Measurements from ENCODE around the gene HES6.
"Not testable (repeated sequence)": the region's sequence is repeated elsewhere in the genome, so short reads cannot be mapped to it uniquely, and the experiment has no call there.

HES6 gene

DNA sequence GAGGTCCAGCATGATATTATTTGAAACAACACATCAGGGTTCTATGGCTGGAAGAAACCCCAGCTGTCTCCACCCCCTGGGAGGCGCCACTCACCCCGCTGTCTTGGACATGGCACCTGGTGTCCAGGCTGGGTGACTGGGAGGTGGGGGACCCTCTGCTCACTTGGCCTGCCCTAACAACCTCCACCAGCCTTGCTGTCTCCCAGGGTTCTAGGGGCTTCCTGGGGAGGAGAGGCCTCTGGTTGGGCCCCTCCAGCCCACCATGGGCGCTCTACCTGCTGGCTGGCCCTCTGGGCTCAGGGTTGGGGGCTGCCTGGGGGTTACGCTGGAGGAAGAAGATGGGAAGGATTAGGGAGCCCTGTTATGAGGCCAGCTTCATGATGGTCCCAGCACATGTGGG, 32.3 kb upstream of the HES6 start:
- DNase-seq (ENCODE audit: low spot score): no peak

DNA sequence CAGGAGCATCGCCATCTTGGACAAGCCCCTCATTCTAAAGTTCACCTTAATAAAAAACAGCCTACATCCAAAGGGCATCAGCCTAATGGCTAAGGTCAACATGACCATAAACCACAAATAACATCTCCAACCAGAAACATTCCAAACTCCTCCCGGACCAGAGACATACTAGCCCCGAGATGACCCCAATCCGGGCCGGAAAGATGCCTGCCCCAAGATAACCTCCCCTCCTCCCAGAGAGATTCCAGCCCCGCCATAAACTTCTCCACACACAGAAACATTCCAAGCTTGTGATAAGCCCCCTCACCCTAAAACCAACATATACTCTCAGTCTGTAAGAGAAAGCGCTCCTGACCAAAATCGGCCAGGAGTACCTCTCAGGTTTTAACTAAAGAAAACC, 31.8 kb upstream of the HES6 start:
- not testable (repeated sequence) for DNase-seq (ENCODE audit: low spot score)

DNA sequence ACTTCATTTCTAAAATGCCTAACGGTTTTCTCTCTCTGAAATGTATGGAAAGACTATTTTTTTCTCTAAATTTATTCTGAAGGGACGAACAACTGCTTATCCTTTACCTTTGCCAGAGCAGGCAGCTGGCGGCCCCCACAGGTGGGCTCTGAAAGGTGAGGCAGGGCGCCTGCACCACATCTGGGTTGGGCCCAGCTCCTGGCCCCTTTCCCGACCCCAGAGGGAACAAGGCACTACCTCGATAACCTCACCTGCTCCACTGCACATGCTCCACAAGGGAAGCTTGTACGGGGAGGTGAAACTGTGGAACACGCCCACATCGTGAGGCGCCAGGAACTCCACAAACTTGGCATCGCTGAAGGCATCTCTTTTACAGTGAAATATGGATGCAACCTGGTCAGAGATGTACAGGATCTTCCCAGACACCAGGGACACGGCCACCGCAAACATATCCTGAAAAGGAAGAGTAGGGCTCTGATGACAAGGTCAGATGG, 31.3 kb upstream of the HES6 start:
- DNase-seq (ENCODE audit: low spot score): no peak

DNA sequence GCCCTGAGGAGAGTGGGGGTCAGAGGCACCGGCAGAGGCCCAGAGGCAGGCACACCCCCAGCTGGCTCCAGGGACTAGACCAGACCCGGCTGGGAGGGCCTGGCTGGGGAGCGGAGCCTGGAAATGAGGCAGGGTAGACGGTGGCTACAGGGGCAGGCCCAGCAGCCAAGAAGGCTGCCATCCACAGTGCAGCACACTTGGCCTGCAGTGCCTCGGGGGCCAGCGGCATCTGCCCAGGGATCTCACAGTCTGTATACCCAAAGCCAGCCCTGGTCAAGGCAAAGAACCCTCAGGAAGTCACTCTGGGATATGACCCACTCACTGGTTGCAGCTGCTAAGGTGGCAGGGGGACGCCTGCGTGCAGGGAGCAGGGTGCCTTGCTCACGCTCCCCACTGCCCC, 30.8 kb upstream of the HES6 start:
- no peak for DNase-seq (ENCODE audit: low spot score)

DNA sequence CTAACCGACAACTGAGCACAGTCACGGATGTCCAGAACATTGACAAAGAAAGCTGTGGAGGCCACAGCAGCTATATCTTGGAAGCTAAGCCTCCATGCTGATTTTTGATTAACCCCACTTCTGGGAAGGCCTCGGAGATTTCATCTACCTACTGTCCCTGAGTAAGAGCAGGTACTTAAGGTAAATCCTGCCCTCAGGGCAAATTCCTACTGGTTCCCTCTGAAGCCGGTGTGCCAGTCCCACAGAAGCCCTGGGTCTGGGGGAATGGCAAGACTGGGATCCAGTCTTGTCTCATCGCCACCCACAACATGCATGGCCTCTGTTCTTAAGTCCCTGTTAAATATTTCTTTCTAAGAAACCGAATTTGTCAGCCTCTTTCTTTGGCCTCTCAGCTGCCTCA, 29.9 kb upstream of the HES6 start:
- no peak for DNase-seq (ENCODE audit: low spot score)

DNA sequence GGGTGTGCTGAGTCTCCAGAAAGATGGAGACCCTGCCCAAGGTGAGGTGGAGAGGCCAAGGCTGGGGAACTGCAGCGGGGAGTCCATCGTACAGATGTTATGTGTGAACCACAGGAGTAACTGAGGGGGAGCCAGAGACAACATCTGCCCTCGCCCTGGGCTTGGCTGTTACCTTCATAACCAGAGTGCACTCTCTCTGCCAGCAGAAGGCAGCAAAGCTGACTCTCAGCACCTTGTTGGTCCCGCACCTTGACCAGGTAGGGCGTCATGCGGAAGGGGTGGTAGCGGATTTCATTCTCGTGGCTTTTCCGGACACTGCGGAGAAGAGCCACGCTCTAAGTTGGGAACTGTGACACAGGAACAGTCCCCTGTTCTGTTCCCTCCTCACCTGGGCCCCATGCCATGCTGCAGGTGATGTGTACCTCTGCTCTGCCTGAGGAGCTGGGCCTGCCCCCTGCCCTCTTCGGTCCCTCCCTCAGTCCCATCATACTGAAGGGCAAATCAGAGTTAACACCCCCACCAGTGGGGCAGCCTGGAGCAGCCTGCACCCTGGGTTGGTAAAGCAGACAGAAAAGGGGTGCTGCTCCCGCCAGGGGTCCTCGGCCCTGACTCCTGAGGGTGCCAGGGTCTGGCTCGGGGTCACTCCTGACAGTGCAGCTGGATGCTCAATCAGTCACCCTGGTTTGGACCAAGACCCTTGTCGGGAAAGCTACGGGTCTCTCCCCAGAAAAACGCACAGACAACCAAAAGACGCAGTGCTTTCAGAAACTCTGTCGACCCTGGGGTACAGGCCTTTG, 28.2 kb upstream of the HES6 start:
- no peak for DNase-seq (ENCODE audit: low spot score)

- DNase-seq (ENCODE audit: low spot score): no peak
Measured at GRCh38 chr2:238267341-238267710, 27.5 kb upstream of the HES6 start.

- DNase-seq (ENCODE audit: low spot score): no peak
Measured at GRCh38 chr2:238265605-238266004, 25.8 kb upstream of the HES6 start.

DNA sequence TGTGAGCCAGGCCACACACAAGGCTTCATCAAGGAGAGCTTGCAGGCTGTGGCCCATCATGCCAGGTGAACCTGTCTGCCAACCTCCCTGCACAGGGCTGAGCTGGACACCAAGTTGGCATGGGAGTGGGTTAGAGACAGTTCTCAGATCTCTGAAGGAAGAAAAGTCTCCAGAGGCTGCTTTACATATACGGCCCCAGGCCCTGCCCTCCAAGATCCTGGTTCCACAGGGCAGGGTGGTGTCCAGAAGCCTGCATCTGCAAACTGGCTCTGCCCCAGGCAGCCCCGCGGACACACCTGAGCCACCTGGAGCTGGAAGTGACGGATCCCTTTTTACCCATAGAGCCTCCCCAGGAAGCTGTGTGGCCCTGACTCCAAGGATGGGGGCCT, 24.2 kb upstream of the HES6 start:
- no peak for DNase-seq (ENCODE audit: low spot score)

GRCh38 chr2:238263204-238264071, 23.6 kb upstream of the HES6 start:
- peak; percentile 78 for DNase-seq (ENCODE audit: low spot score)

- no peak for DNase-seq (ENCODE audit: low spot score)
Measured at GRCh38 chr2:238262496-238263122, 22.8 kb upstream of the HES6 start.

DNA sequence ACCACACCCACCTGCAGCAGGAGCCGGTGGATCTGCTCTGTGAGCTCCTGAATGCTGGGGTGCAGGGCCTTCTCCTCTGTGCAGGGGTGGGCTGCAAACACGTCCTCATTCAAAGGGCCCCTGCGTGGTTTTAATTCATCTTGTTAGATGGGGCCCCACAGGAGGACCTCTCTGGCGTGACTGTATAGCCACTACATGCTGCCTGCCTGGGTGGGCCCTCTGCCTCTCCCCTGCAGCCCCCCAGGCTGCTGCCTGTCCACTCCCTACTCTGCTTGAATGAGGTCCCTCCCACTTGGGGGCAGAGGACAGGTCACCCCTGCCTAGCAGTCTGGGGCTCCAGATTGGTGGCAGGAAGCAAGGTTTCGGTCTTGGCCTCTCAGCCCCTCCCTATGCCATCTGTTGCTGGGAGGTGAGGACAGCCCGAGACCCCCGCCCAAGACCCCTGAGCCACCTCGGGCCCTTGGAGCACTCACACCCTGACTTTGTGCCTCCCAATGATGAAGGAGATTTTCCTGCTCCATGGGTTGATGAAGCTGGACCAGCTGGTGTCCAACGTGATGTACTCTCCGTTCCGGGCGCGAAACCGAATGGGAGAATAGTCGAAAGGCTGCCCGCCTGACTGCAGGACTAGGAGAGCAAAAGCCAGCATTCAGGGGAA, 22.0 kb upstream of the HES6 start:
- DNase-seq (ENCODE audit: low spot score): no peak

- no peak for DNase-seq (ENCODE audit: low spot score)
Measured at GRCh38 chr2:238260883-238261282, 21.0 kb upstream of the HES6 start.

GRCh38 chr2:238259061-238260020, 19.5 kb upstream of the HES6 start:
- DNase-seq (ENCODE audit: low spot score): no peak

DNA sequence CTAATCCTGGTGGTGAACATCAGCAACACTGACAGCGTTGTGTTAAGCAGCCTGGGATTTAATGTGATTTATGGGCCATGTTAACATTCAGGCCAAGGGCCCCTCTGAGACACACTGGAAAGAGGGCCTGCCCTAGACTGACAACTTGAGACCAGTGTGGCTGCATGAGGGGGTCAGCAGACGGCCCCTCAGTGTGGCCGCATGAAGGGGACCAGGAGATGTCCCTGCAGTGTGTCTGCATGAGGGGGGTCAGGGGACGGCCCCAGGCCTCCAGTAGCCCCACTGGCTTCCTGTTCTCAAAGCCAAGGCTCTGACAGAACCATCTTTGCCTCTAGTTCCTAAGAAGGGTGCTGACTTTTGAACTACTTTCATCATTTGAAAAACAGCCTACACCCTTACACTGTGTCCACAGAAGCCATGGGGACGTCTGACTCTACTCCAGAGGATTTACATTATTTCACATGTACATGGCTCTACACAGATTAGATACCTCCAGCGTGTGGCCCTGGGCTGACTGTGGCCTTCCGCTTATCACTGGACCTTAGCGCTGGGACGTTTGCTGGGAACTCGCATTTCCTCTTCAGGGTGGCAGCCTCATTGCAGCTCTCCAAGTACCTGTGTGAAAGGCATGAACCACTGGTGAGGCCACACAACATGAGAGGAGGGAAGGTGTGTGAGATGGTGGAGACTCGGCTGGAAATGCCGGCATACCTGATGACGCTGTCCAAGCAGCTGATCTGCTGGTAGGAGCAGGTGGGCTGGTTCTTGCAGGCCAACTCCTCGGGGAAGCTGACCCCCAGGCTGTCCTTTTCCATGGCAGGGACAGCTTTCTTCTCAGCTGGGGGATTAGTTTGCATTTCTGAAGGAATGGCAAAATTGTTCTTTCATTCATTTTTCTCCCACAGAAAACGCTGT, 18.2 kb upstream of the HES6 start:
- DNase-seq (ENCODE audit: low spot score): no peak

- peak; percentile 87 for DNase-seq (ENCODE audit: low spot score)
Measured at GRCh38 chr2:238256594-238257104, 16.8 kb upstream of the HES6 start.

DNA sequence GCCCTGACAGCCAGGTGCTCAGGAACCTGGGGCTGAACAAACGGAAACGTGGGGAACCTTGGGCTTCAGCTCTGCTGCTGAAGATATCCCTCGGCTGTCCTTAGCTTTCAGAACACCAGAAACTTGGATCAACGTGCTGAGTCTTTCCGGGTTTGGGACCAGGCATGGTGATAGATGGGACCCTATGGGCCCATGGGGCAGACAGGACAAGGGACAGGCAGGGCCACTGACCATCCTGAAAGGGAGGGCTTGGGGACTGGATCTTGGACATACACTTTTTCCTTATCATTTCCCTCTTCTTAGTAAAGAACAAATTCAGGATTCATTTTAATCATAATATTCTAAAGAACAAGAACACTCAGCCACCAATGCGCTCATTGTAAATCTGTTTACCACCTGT, 16.3 kb upstream of the HES6 start:
- DNase-seq (ENCODE audit: low spot score): no peak

DNA sequence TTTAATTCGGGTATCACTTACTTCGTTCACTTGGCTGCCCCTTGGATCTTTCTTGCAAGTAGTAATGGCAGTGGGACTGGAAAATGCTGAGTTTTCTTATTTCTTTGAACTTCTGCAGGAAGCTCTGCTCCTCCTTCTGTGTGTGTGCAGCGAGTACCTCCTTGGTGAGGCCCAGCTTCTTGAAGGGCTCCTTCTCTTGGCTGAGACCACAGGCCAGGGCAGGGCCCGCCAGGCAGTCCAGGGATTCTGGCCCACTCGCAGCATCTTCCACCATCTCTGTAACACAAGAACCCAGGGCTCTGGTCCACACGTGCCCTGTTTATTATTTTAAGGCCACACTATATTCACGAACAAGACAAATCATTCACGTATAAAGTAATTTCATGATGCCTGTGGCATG, 15.8 kb upstream of the HES6 start:
- no peak for DNase-seq (ENCODE audit: low spot score)

- no peak for DNase-seq (ENCODE audit: low spot score)
Measured at GRCh38 chr2:238255151-238255551, 15.3 kb upstream of the HES6 start.

All from NAMALWA (cell line).